Small intestine (tissue), 7 donors: ENCODE data around the gene XIRP1. TPM values are rescaled to one million over a fixed set of nuclear protein-coding genes. Genes with fewer than 3 reads are reported as not detected.
"Not testable (repeated sequence)": the region's sequence is repeated elsewhere in the genome, so short reads cannot be mapped to it uniquely, and the experiment has no call there.

Experiments
- DNase-seq, 2 donors: peaks; one replicate each; pipeline versions ENCODE4 v3.0.0 to v3.0.0-alpha.2; 2013
- FAIRE-seq: peaks from 2 replicates; lab custom pipeline; 2012; peaks lifted over from hg19 to GRCh38; lab: Jason Lieb, UNC
- H3K27ac ChIP-seq, 3 donors: one replicate each; pipeline ENCODE4 v1.5.1; 2013; ENCODE audit warnings: low read length in 2 of 3, mild to moderate bottlenecking in 2 of 3, control low read depth in 1 of 3, inconsistent platforms in 1 of 3, low read depth in 1 of 3, moderate library complexity in 1 of 3
- H3K27me3 ChIP-seq, 3 donors: one replicate each; pipeline ENCODE4 v1.6.1; 2013; ENCODE audit warnings: low read length in 3 of 3, inconsistent platforms in 1 of 3; ENCODE audit not compliant: control insufficient read depth in 3 of 3, insufficient read depth in 3 of 3
- H3K36me3 ChIP-seq, 3 donors: one replicate each; pipeline ENCODE4 v1.6.1; 2013; ENCODE audit warnings: low read length in 3 of 3, inconsistent platforms in 1 of 3, low read depth in 1 of 3, mild to moderate bottlenecking in 1 of 3, moderate library complexity in 1 of 3; ENCODE audit not compliant: control insufficient read depth in 3 of 3, insufficient read depth in 2 of 3
- H3K4me1 ChIP-seq, 3 donors: one replicate each; pipeline ENCODE4 v1.6.1; 2013; ENCODE audit warnings: low read length in 2 of 3, inconsistent platforms in 1 of 3, low read depth in 1 of 3, mild to moderate bottlenecking in 1 of 3, moderate library complexity in 1 of 3; ENCODE audit not compliant: control insufficient read depth in 3 of 3, insufficient read depth in 2 of 3
- H3K4me3 ChIP-seq, 3 donors: one replicate each; pipeline ENCODE4 v1.5.1; 2013; ENCODE audit warnings: low read length in 3 of 3, control low read depth in 1 of 3, inconsistent platforms in 1 of 3, low read depth in 1 of 3, mild to moderate bottlenecking in 1 of 3, moderate library complexity in 1 of 3
- H3K9me3 ChIP-seq, 2 donors: one replicate each; pipeline ENCODE4 v1.6.1; 2013; ENCODE audit warnings: low read depth in 1 of 2, low read length in 1 of 2; ENCODE audit not compliant: control insufficient read depth in 2 of 2, insufficient read depth in 1 of 2
- WGBS, 3 donors: extraction: QIAGEN DNeasy Blood & Tissue Kit; methylation state at CpG; one replicate each; pipeline ENCODE4 v1.1.7; 2013; 5-methylcytosine and 5-hydroxymethylcytosine counted together
- polyA plus RNA-seq, 4 donors: library from polyadenylated mRNA; stranded (reverse) in 3 of 4; unstranded in 1 of 4; fragments of 200-250 nt in 3 of 4; fragments of 120-200 nt in 1 of 4; gene quantifications; one replicate each; pipeline versions ENCODE4 v1.2.1 to v1.2.3, GENCODE V29; 2013
- donor health status: healthy with polysubstance abuse.
- donor health status: control.
- donor health status: control.
- donor health status: Bipolar disorder and iron deficiency.
- donor health status: healthy.

Gene XIRP1
- polyA plus RNA-seq, 4 donors: 0.15 to 5.4 (median 1.0) TPM

DNA sequence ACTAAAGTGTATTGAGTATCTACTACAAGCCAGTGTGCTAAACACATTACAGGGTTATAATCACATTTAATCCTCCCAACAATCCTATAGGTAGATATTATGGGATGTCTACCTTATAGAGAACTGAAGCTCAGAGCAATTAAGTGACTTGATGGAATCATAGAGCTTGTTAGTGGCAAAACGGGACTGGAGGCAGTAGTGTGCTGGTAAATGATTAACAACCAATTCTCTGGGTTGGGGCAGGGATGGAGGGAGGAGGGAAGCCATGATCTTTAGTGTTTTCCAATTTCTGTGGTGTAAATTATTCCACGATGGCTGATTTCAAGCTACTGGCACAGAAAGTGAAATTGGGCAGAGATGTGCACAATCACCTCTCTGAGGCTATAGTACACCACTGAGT lies 20.5 kb downstream of the XIRP1 start:
- H3K4me3 ChIP-seq: no peak overlapping the region
- 42 to 67% (median 46%) methylated on average over 2 of the region's 2 CpGs for WGBS, 3 donors
- H3K27me3 ChIP-seq: no peaks in the 10 kb centered on the region
- DNase-seq (no peak), FAIRE-seq (no peak)
- H3K27ac ChIP-seq: no peak overlapping the region
- H3K9me3 ChIP-seq: no peaks in the 10 kb centered on the region
- H3K36me3 ChIP-seq: no peaks in the 10 kb centered on the region
- peaks cover 0 to under 1% (median 0%) of the 10 kb centered on the region in 3 donors for H3K4me1 ChIP-seq

DNA sequence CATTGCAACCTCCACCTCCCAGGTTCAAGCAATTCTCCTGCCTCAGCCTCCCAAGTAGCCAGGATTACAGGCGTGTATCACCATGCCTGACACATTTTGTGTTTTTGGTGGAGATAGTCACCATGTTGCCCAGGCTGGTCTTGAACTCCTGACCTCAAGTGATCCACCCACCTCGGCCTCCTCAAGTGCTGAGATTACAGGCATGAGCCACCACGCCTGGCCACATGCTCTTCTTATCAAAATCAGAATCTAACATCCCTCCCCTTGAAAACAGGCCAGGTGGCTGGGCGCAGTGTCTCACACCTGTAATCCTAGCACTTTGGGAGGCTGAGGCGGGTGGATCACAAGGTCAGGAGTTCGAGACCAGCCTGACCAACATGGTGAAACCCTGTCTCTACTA lies 21.5 kb downstream of the XIRP1 start:
- H3K4me1 ChIP-seq, FAIRE-seq, H3K27ac ChIP-seq, H3K9me3 ChIP-seq, DNase-seq, H3K27me3 ChIP-seq, H3K4me3 ChIP-seq, H3K36me3 ChIP-seq: not testable (repeated sequence)
- 62 to 86% (median 74%) methylated on average over 5 to 6 of the region's 6 CpGs for WGBS, 3 donors

DNA sequence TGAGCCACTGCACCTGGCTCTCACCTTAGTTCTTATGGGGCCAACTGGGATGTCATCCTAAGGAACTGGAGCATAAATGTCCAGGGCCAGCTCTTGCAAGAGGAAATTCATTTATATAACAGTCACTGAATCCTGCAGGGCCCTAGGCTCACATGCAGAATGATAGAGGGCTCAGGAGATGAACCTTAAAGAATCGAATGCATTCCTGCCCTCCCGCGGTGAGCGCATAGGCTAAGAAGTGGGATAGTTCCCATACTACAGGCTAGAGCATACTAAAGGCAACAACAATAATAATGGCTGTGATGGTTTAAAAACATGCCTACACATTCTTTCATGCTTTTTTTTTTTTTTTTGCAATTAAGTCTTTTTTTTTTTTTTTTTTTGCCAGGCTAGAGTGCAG lies 21.9 kb downstream of the XIRP1 start:
- Histone ChIP-seq H3K36me3 (no peaks in the 10 kb centered on the region), H3K4me3 (no peak overlapping the region), H3K9me3 (no peaks in the 10 kb centered on the region), H3K27ac (no peak overlapping the region), H3K4me1 (no peaks in the 10 kb centered on the region), H3K27me3 (no peaks in the 10 kb centered on the region)
- 92 to 95% (median 93%) methylated on average over 4 of the region's 4 CpGs for WGBS, 3 donors
- FAIRE-seq: no peak
- no peak for DNase-seq

DNA sequence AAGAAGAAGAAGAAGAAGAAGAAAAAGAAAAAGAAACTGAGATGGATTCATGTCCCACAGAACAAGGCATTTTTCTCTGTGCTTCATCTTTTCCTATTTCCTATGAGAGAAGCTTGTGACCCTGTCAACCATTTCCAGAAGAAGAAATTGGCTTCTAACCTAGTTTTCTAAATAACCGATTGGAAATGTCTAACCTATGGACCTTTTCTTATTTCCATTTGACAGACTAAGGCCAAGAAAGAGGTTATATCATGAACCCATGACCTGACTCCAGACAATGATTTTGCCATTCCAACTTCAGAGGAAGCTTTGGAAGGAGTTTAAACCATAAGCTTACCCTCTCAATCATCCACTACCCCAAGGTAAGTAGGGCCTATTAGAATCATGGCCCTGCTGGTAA lies 22.7 kb downstream of the XIRP1 start:
- DNase-seq (no peak), FAIRE-seq (no peak)
- Histone ChIP-seq H3K4me3 (no peak overlapping the region), H3K9me3 (no peaks in the 10 kb centered on the region), H3K27me3 (no peaks in the 10 kb centered on the region), H3K4me1 (no peaks in the 10 kb centered on the region), H3K36me3 (no peaks in the 10 kb centered on the region), H3K27ac (no peak overlapping the region)
- WGBS, 3 donors: 64 to 77% (median 65%) methylated on average over 1 of the region's 1 CpG

DNA sequence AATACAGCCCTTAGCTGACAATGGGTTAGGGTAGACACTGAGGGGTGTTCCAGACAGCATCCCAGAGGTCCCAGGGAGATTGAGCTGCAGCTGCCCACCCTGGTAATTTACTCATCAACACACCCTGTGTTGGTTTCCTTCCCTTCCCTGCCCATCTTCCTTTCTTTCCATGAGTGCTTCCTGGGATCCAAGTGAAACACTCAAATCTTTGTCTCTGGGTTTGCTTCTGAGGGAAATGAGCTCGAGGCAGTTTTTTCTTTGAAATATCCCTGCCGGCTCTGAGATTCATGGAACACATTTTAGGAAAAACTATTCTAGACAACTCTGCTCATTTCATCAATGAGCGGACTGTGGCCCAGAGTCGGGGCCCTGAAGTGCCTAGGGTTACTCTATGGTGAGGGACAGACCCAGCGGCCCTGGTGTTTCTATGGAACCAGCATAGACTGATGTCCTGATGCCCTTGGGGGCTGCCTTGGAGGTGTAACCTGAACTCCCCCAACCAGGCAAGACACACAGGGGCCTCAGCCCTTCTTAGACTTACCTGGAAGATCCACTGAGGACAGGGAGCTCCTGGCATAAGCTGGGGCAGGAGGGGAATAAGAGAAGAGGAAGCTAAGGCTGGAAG lies 24.1 kb downstream of the XIRP1 start:
- no peaks in the 10 kb centered on the region for H3K4me1 ChIP-seq
- DNase-seq: no peak
- no peaks in the 10 kb centered on the region for H3K9me3 ChIP-seq
- H3K27me3 ChIP-seq: no peaks in the 10 kb centered on the region
- WGBS, 3 donors: 91 to 94% (median 93%) methylated on average over 5 of the region's 5 CpGs
- H3K36me3 ChIP-seq: no peaks in the 10 kb centered on the region
- H3K4me3 ChIP-seq: no peak overlapping the region
- FAIRE-seq: no peak
- H3K27ac ChIP-seq: no peak overlapping the region

DNA sequence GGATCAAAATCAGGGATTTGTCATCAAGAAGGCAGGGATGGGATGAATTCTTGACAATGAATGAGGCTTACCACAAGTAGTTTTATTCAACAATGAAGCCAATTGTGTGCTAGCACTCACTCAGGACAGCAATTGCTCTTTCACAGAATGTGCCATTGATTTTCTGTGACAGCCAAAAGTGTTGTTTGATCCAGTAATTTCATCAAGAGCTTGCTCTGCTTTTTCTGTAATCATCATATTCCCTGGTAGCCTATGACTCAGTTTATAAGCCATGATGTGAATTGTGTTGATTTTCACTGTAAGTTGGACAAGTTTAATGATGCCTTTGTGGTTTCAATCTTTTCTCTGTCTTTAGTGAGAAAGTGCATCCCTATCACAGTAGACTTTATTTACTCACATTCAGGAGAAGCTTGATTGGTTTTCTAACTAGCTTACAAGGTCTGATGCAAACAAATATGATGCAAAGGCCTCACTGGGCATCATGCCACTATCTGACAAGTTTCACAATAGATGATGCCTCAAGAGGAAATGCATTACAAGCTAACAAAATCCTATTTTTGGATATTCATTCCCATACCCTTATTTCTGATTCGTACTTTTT lies 25.4 kb downstream of the XIRP1 start:
- FAIRE-seq (no peak), DNase-seq (no peak)
- Histone ChIP-seq H3K36me3 (no peaks in the 10 kb centered on the region), H3K27me3 (no peaks in the 10 kb centered on the region), H3K4me1 (no peaks in the 10 kb centered on the region), H3K27ac (peak overlapping the region in 1 of 3 donors; percentile 46), H3K9me3 (no peaks in the 10 kb centered on the region), H3K4me3 (no peak overlapping the region)
- 56 to 87% (median 83%) methylated on average over 1 of the region's 1 CpG for WGBS, 3 donors

DNA sequence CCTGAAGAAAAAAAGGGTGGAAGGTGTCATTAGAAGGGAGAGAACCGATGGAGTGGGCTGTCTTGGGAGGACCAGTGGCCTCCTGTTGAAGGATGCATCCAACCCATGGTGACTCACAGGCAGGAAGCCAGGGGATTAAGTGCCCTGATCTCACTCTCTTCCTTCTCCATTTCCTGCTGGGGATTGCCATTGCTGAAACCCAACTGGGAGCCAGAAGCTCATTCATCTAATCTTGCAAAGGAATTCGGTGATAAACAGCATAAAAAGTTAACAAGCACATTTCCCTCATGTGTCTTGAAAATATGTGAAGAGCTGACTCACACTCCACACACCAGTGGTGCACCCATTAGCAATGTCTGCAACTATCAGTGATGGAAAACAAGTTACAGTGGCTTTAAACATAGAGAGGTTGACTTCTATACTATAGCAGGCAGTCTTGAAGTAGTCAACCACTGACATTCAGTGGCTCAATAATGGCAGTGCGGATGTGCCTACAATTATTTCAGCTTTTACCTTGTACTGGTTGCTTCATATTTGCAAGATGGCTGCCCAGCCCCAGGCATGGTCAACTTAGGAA lies 26.2 kb downstream of the XIRP1 start:
- WGBS, 3 donors: 63 to 66% (median 65%) methylated on average over 3 of the region's 3 CpGs
- H3K27ac ChIP-seq: peak overlapping the region in 2 of 3 donors; percentile 1 to 46
- no peaks in the 10 kb centered on the region for H3K4me1 ChIP-seq
- H3K36me3 ChIP-seq: no peaks in the 10 kb centered on the region
- no peaks in the 10 kb centered on the region for H3K27me3 ChIP-seq
- no peak overlapping the region for H3K4me3 ChIP-seq
- DNase-seq (no peak), FAIRE-seq (no peak)
- H3K9me3 ChIP-seq: no peaks in the 10 kb centered on the region

DNA sequence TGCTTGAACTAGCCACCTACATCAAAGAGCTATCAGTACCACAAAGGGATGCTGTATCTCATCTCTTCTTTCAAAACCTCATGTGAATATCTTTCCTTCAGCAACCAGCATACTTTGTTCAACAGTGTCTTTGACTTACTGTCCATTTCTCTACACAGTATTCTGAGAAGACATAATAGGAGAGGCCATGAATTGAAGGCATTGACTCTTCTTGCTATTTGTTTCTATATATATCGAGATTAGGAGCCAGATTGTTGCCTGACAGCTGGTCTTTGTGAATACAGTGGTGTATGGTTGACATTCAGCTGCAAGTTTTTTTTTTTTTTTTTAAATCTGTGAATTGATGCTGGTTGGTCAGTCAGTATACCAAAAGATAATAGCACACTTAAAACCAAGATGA lies 26.9 kb downstream of the XIRP1 start:
- DNase-seq: no peak
- no peaks in the 10 kb centered on the region for H3K27me3 ChIP-seq
- no peak for FAIRE-seq
- no peak overlapping the region for H3K27ac ChIP-seq
- H3K36me3 ChIP-seq: no peaks in the 10 kb centered on the region
- H3K9me3 ChIP-seq: no peaks in the 10 kb centered on the region
- 71 to 84% (median 76%) methylated on average over 1 of the region's 1 CpG for WGBS, 3 donors
- no peak overlapping the region for H3K4me3 ChIP-seq
- H3K4me1 ChIP-seq: no peaks in the 10 kb centered on the region
